ENCODE measurements around the gene SLAMF6. TPM values are rescaled to one million over a fixed set of nuclear protein-coding genes. Genes with fewer than 3 reads are reported as not detected.

Gene SLAMF6
- total RNA-seq: not detected in 2 replicates

GRCh38 chr1:160522622-160523345, at the start of gene SLAMF6:
Gene SLAMF6, minus strand, starts transcription at chr1:160523255. Its CDS starts 63 bp downstream, at chr1:160523192.

Other genes with a start within 250 kb of the SLAMF6 start
- gene PEX19, start 238.1 kb downstream of the SLAMF6 start, total RNA-seq: 40.2 and 46.9 TPM in 2 replicates
- gene COPA, start 180.0 kb downstream of the SLAMF6 start, total RNA-seq: 416 and 428 TPM in 2 replicates
- 181 and 242 TPM in 2 replicates for gene NCSTN, start 179.9 kb downstream of the SLAMF6 start, total RNA-seq
- not detected in 2 replicates for gene NHLH1, start 156.2 kb downstream of the SLAMF6 start, total RNA-seq
- under 0.01 and 0.23 TPM in 2 replicates for gene VANGL2, start 122.7 kb downstream of the SLAMF6 start, total RNA-seq
- not detected in 2 replicates for gene CD84, start 56.2 kb upstream of the SLAMF6 start, total RNA-seq
- not detected in 2 replicates for gene SLAMF1, start 123.8 kb upstream of the SLAMF6 start, total RNA-seq
- not detected in 2 replicates for gene CD48, start 188.6 kb upstream of the SLAMF6 start, total RNA-seq
- not detected in 2 replicates for gene SLAMF7, start 216.0 kb upstream of the SLAMF6 start, total RNA-seq